IMR-90 (cell line): ENCODE results near the gene C16orf92.

Experiments used
- CEBPB ChIP-seq: IDR thresholded peaks from 2 replicates; pipeline ENCODE4 v1.6.1; 2012; ENCODE audit warnings: low read depth, low read length, improper control_type of control experiment
- MAFK ChIP-seq: IDR thresholded peaks from 2 replicates; pipeline ENCODE4 v1.6.1; 2012; ENCODE audit warnings: low read depth, low read length, improper control_type of control experiment
- MAZ ChIP-seq: IDR thresholded peaks from 2 replicates; pipeline ENCODE4 v1.6.1; 2012; ENCODE audit warnings: low read depth, mild to moderate bottlenecking, low read length, improper control_type of control experiment, moderate library complexity, borderline replicate concordance
- POLR2A ChIP-seq: IDR thresholded peaks from 2 replicates; pipeline ENCODE4 v1.6.1; 2012; ENCODE audit warnings: mild to moderate bottlenecking, low read depth, low read length
- SMC3 ChIP-seq: fragments of 150-350 bp; IDR thresholded peaks from 2 replicates; pipeline ENCODE4 v1.6.1; 2016; ENCODE audit warnings: low read depth, mild to moderate bottlenecking, antibody characterized with exemption, low read length, moderate library complexity
- TF ChIP-seq, protein P1 (sequence below): conservative IDR thresholded peaks from 2 replicates; pipeline ENCODE4 v1.5.1; 2012; ENCODE audit warnings: mild to moderate bottlenecking, low read depth, low read length, improper control_type of control experiment
- TF ChIP-seq, protein P2 (sequence below): fragments of 150-350 bp; IDR thresholded peaks from 2 replicates; pipeline ENCODE4 v1.6.1; 2016; ENCODE audit warnings: low read depth, mild to moderate bottlenecking, low read length, moderate library complexity, borderline replicate concordance
- TF ChIP-seq, protein P3 (sequence below): fragments of 150-350 bp; IDR thresholded peaks from 2 replicates; pipeline ENCODE4 v1.6.1; 2017; ENCODE audit warnings: mild to moderate bottlenecking, antibody characterized with exemption, low read length, low read depth

DNA sequence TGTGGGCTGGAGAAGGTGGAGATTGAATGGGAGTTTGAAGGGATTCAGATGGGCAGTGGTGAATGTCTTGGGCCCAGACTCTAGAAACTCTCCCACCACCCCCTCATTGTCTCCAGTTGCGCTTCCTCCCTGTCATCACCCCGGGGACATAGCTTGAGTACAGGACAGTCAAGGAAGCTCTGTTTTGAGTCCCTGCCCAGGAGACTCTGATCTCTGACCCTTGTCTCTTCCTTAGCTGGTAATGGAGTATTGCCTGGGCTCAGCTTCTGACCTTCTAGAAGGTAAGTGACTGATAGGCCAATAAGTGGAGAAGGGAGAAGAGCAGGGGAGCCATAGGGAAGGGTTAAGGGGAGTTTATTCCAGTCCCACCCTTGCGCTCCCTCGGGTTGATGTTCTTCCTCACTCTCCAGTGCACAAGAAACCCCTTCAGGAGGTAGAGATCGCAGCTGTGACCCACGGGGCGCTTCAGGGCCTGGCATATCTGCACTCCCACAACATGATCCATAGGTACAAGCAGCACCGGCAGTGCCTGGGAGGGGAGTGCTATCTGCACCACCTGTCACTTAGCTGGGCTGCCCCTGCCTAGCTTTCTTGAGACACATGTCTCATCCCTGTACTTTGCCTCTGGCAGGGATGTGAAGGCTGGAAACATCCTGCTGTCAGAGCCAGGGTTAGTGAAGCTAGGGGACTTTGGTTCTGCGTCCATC is 44.3 kb upstream of the C16orf92 start:
- TF ChIP-seq, protein P1, sequence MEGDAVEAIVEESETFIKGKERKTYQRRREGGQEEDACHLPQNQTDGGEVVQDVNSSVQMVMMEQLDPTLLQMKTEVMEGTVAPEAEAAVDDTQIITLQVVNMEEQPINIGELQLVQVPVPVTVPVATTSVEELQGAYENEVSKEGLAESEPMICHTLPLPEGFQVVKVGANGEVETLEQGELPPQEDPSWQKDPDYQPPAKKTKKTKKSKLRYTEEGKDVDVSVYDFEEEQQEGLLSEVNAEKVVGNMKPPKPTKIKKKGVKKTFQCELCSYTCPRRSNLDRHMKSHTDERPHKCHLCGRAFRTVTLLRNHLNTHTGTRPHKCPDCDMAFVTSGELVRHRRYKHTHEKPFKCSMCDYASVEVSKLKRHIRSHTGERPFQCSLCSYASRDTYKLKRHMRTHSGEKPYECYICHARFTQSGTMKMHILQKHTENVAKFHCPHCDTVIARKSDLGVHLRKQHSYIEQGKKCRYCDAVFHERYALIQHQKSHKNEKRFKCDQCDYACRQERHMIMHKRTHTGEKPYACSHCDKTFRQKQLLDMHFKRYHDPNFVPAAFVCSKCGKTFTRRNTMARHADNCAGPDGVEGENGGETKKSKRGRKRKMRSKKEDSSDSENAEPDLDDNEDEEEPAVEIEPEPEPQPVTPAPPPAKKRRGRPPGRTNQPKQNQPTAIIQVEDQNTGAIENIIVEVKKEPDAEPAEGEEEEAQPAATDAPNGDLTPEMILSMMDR = no peak
- TF ChIP-seq MAZ (no peak), SMC3 (no peak), MAFK (no peak), CEBPB (no peak), POLR2A (no peak)
- TF ChIP-seq, protein P2, sequence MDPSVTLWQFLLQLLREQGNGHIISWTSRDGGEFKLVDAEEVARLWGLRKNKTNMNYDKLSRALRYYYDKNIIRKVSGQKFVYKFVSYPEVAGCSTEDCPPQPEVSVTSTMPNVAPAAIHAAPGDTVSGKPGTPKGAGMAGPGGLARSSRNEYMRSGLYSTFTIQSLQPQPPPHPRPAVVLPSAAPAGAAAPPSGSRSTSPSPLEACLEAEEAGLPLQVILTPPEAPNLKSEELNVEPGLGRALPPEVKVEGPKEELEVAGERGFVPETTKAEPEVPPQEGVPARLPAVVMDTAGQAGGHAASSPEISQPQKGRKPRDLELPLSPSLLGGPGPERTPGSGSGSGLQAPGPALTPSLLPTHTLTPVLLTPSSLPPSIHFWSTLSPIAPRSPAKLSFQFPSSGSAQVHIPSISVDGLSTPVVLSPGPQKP = no peak
- TF ChIP-seq, protein P3, sequence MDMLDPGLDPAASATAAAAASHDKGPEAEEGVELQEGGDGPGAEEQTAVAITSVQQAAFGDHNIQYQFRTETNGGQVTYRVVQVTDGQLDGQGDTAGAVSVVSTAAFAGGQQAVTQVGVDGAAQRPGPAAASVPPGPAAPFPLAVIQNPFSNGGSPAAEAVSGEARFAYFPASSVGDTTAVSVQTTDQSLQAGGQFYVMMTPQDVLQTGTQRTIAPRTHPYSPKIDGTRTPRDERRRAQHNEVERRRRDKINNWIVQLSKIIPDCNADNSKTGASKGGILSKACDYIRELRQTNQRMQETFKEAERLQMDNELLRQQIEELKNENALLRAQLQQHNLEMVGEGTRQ = no peak
